Stimulated activated CD4-positive, alpha-beta T cell treated with anti-CD3 and anti-CD28 coated beads, Interleukin-2, amount 100 ng/mL, for 48 hours (primary cell): ENCODE measurements around the gene ITGBL1.
"Not testable (repeated sequence)": the region's sequence is repeated elsewhere in the genome, so short reads cannot be mapped to it uniquely, and the experiment has no call there.

Experiments
- DNase-seq, 2 donors: peaks; one replicate each; pipeline ENCODE4 v3.0.0-alpha.2; 2020

The ITGBL1 gene

DNA sequence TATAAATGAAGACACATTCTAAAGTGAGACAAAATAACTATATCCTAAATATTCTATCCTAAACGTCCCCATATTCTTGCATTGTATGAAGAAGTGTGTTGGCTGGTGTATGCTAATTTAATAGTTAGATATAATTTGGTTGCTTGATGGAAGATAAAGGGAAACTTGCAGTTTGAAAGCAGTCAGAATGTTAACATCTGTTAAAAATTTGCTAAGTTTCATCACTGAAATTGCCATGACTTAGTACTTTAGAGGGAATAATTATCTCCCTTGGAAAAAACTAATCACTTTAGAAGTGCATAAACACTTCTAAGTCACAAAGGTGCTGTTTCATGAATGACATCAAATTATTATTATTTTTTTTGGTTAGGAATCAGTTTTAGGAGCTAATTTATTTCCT lies 61.6 kb downstream of the ITGBL1 start:
- DNase-seq: no peak

DNA sequence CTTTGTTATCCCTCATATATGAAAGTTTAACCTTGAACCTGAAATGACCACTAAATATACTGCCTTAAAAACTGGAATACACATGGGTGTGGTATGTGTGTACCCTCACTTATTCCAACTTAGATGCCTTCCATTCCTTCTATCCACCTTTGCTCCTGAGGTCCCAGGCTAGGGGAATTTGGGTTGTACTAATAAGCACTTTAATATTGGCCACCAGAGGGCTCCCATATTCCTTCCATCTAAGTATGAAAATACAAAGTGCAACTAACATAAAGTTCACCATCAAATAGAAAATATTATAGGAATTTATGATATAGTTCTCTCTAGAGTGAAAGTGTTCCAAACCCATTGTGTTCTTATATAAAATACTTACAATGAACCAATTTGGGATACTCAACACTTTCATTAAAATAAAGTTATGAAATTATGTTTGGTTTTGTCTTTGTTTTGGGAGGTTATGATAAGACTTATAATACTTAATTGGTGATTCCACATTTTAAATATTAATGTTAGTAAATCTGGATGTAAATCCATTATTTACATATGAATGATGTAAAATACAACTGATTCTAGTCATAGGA lies 62.3 kb downstream of the ITGBL1 start:
- DNase-seq: peak; percentile 7 to 24

DNA sequence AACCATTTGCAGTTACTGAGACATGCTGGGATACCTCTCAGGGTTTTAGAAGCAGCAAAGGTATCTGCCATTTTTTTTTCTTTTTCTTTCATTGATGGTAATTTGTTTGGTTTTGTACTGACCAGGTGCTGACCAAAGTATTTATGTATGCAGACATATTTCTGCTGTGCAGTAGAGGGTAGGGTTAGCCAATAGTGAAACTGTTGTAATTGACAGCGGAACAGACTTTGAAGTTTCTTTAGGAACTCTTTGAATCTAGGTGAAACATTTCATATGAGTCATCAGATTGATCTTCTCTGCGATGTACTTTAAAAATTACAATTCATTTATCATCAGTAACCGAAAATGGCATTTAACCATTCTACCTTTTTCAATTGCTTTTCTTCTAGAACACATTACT lies 63.0 kb downstream of the ITGBL1 start:
- no peak for DNase-seq

DNA sequence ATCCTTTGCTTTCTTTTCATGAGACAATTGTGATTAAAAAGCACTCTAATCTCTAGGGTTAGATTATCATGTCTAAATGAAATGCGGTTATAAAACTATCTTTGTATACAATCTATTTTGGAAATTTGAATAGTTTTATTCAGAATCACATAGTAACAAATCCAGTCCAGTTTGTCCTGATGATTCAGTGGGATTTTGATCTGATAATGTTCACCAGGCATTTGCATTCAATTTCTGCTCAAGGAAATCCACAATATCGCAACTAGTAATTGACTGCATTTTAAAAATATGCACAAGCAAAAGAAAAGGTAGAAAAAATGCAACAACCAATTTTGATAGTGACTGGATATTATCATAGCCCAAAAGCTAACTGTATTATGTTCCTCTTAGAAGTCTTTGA lies 63.8 kb downstream of the ITGBL1 start:
- no peak for DNase-seq

DNA sequence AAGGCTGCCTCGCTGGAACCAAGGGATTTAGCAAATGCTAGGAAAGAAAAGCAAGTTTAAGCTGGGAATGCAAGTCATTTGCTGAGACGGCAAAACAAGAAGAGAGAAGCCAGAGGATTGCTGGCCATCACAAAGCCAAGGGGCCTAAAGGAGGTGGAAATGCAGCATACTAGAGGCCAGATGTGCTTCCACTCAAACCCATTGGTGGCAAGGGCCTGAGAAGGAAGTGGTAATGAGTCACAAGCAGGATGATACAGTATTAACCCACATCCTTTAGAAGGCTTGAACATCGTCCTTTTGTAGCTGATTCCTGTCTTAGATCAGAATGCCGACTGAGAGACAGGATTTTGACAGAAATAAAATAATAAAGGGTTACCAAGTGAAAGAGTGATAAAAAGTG lies 68.2 kb downstream of the ITGBL1 start:
- DNase-seq: no peak

DNA sequence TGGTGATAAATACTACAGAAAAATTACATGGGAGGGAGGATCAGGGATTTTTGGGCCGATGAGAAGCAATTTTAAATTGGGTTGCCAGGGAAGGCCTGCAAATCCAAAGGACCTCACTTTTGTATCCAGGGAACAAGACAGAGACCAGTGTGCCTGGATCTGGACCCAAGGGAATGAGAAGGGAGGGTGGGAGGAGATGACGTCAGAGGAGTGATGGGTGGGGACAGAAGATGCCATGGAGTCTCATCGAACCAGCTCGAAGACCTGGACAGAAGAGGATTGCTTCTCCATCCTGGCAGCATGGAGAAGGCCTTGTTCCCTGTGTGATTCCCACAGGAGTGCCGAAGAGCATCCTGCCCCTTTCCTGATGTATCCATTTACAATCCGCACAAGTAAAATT lies 68.9 kb downstream of the ITGBL1 start:
- DNase-seq: no peak

DNA sequence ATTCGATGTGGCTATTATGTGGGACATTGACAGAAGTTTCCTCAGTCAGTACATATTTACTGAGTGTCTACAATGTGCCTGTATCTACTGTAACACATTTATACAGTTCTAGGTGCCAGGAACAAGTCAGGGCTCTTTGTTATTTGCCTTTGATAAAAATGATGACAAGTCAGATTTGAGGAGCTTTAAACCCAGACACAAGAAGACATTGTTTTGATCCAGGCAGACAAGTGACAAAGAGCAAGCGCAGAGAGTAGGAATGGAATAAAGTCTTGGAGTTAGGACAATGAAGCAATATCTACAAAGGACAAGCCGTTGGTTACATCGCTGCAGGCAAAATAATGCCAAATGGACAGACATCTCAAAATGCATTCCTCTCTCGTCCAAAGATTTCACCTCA lies 70.1 kb downstream of the ITGBL1 start:
- DNase-seq: no peak

DNA sequence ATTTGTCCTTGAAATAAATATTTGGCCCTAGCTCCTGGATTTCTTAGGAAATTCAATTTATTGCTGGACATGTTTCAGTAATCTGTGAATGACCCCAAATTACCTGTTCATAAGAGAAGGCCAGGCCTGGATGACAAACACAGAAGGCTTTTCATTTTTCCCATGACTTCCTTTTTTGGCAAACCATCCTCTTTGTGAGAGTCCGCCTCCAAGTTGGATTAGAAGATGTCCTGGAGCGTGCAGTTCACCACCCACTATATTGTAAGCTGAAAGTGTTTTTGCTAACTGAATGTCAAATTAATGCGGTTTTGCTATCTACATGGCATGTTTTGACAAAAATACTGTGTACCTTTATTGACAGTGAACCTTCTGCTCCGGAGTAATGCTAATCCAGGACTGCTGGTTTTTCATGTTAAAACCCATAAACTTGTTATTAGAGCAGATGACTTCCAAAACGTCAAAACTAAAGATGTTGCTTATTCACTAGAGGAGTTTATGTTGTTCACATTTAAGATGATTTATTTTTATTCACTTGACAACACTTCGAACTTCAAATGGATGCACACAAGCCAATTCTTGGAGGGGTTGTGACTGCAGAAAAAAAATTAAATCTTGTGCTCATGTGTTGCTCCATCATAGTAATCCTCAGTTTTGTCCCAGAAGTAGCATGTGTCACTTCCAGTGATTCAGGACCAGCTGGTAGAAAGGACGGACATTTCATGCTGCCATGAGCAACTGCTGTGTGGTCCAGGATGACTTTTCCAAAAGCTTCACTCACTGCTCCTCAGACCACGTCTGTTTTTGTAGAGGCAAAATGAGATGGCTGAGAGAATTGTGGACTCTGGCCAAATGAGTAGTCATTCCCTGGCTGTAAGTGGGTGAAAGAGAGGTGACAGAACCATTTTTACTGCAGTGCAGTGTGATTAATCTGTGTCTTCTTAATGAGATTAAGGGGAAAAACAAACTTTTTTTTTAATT lies 71.0 kb downstream of the ITGBL1 start:
- no peak for DNase-seq

DNA sequence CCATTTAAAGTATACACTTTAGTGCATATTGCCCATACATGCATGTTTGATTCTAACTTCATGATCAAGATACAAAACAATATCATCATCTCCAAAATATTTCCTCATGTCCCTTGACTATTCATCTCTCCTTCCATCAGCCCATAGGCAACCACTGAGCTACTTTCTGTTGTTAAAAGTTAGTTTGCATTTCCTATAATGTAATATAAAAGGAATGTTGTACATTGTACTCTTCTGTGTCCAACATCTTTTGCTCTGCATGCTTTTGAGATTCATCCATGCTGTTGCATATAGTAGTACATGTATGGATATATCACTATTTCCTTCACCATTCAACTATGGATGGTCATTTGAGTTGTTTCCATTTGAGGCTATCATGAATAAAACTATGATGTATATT lies 74.7 kb downstream of the ITGBL1 start:
- no peak for DNase-seq

DNA sequence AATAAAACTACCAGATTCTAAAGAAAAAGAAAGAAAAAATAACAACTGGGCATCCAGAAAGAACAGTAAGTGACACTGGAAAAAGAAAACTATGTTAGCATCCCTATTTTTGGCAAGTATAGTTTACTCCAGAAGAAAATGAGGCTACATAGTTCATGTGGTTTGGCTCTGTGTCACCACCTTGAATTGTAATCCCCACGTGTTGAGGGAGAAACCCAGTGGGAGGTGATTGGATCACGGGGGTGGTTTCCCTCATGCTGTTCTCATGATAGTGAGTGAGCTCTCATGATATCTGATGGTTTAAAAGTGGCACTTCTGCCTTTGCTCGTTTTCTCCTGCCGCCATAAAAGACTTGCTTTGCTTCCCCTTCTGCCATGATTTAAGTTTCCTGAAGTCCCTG lies 76.9 kb downstream of the ITGBL1 start:
- DNase-seq: no peak

DNA sequence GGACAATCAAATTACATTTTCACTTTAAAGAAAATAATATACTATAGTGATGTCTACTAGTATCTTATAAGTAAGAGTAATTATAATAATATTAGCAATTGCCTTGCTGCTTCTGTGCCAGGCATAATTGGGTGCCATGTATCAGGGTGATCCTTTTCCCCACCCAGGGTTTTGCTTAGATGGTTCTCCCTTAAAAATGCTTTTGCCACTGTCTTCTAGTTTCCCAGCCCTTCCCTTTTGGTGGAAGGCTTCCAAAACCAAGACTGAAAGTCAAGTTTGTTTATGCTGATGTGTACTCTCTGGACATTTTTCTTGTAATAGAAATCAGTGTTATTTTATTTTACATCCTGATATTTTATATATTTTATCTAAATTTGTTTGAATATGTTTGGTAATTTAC lies 77.8 kb downstream of the ITGBL1 start:
- no peak for DNase-seq

DNA sequence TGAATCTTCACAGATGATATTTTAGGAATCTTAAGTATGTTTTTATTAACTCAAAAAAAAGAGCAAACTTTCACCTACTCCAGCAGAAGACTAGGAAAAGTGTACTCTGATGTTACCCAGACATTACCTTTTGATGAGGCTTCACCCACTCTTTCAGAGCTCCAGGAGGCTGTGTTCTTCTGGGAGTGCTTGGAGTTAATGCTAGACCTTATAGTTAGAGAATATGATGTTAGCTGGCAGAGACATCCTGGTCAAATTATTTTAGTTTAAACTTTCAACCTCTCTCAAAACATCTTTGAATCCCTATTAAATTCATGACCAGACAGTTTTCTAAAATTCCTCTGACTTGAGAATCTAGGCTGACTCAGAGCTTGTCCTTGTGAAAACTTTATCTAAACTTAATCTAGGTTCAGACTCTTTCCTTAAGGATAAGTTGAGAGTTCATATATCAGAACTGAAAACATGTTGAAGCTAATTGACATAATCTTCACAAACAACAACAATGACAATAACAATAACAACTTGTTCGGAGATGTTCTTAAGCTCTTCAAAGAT lies 82.8 kb downstream of the ITGBL1 start:
- DNase-seq: no peak

DNA sequence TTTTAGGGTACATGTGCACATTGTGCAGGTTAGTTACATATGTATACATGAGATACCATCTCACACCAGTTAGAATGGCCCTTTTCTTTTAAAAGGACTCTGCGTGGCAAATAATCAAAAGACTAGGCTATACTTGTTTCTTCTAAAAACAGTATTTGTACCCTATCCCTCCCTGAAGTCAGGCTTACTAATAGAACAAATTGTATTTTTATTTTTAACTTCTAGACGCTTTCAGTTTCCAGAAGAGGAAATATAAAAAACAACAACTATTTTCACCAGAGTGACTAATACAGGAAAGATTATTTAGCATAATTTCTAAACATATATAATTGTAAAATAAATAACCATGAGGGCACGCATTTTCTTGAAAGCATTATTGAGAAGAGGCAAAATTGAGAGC lies 83.6 kb downstream of the ITGBL1 start:
- DNase-seq: no peak

DNA sequence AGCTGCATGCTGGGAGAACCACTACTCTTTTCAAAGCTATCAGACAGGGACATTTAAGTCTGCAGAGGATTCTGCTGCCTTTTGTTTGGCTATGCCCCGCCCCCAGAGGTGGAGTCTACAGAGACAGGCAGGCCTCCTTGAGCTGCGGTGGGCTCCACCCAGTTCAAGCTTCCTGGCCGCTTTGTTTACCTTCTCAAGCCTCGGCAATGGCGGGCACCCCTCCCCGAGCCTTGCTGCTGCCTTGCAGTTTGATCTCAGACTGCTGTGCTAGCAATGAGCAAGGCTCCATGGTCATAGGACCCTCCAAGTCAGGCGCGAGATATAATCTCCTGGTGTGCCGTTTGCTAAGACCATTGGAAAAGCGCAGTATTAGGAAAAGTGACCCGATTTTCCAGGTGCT lies 92.1 kb downstream of the ITGBL1 start:
- not testable (repeated sequence) for DNase-seq

DNA sequence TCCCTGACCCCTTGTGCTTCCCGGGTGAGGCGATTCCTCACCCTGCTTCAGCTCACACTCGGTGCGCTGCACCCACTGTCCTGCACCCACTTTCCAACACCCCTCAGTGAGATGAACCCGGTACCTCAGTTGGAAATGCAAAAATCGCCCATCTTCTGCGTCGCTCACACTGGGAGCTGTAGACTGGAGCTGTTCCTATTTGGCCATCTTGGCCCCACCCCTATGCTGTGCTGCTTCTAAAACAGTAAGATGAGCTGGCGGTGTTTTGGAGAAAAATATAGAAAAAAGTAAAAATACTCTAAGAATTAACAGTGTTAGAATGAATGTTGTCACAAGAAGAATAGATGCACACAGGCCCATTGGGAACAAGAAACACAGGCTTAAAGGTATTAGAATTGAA lies 92.5 kb downstream of the ITGBL1 start:
- no peak for DNase-seq

DNA sequence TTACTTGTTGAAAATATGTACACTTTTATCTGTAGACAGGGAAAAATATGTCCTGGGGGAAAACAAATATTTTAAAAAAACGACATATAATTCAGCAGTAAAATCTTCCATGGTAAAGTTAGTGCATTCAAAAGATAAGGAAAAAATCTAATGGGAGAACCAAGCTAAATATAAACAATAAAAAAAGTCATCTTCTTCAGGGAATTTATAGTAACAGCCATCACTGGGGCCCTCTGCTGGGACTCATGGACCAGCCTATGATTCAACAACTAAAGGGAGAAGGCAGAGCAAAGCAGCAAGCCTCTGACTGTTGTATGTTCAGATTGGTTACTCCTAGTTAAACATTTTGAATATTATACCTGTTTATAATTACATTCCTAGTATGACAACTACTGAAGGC lies 93.0 kb downstream of the ITGBL1 start:
- DNase-seq: no peak

DNA sequence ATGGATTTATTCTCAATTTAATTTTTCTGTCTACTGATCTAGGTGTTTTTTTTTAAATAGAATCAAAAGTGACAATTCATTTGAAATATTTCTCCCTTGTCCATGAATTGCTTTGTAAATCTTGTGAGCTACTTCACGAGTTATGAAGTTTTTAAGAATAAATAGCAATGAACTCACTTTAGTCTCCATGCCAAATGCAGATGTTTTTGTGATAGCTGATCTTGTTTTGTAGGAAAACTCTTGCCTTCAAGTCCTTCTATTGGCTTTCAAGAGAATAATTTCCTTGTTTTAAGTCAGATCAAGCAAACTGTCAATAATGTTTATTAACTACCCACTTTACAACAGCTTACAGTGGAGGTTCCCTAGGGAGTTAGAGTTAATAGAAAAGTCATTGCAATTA lies 99.8 kb downstream of the ITGBL1 start:
- DNase-seq: no peak

DNA sequence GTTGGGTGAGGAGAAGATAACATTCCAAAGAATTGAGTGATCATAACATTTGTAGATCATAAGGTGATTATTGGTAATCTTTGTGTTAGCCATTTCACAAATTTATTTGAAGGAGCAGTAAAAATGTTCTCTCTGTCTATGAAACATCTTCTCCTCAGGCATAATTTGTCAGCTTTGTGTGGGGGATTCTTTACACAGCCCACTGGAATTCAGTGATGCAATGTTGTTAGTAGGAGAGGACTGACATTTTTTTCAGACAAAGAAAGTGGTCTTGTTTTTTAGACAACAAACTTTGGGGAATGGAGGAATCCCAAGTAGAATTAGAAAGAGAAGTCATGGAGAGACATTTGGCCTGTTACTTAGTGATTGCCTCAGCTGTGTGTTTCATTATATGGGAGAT lies 100.3 kb downstream of the ITGBL1 start:
- no peak for DNase-seq

DNA sequence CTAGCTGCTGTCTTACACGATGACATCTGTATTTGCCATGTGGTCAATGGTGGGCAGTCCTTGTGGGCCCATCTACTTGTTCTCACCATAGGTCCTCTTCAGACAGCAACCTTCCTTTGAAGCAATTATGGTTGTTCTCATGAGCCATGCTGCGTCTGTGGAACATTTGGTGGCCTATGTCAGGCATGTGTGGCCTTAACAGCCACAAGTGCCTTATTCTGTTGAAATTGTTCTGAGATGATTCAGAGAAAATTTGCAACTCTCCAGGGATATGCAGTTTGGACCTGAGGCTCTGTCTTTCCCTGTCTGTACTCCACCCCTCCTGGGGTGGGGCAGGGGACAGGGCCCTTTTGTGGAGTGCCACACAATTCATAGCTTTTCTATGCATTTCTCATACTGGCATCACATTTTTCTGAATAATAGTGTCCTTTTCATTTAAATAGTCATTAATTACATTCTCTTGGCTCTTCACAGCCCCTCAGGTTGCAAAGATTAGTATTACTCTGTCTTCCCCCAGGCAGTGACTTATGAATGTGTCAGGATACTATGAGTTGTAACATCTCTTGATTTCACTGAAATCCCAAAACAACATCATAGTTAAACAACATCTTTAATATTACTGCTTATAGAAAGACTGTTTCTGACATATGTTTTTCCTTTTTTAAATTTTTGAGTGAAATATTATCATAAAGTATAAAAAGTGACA lies 102.1 kb downstream of the ITGBL1 start:
- DNase-seq: no peak

DNA sequence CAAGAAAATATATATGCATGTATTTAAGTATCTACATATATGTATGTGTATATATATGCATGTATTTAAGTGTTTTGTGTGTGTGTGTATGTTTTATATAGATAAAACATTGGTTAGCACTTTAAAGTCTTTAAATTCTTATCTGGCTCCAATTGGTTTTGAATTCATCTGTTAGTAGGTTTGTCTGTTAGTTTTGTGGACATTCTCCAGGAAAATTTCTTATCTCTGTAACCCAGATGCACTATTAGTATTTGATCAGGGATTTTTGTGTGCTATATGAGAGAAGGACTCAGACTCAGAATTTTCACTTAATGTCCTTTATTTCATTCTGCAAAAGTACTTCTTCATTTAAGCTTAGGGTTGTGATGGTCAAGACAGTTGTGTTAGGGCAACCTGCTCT lies 103.1 kb downstream of the ITGBL1 start:
- no peak for DNase-seq

DNA sequence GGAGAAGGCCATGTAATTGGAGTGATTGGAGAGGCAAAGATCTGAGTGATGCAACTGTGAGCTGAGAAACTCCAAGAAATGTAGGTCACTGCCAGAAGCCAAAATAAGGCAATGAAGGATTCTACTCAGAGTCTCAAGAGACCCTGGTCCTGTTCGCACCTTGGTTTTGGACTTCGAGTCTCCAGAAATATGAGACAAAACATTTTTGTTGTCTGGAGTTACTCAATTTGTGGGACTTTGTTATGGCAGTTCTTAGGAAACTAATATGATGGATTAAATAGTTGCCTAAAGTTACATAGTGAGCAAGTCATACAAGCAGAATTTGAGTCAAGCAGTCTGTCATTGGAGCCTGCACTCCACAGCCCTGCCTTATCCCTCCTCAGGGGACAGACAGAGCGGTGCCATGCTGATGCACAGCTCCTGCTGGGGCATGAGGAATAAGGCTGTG lies 104.2 kb downstream of the ITGBL1 start:
- DNase-seq: no peak

DNA sequence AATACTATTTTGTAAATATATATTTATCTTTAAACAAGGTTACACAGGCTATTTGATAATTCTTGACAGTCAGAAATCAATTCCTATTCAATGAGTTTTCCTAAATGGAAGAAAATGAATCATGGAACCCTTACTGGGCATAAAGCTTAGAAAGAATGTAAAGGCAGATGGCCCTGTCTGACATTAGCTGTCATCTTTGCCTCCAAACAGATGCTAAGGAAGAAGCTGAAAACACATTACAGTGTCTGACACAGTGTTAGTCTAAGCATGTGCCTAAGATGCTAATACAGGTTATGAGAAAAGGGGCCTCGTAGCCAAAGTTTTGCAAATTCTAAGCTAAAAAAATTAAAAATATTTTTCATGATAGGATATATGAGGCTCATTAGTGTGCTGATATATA lies 112.8 kb downstream of the ITGBL1 start:
- DNase-seq: no peak

DNA sequence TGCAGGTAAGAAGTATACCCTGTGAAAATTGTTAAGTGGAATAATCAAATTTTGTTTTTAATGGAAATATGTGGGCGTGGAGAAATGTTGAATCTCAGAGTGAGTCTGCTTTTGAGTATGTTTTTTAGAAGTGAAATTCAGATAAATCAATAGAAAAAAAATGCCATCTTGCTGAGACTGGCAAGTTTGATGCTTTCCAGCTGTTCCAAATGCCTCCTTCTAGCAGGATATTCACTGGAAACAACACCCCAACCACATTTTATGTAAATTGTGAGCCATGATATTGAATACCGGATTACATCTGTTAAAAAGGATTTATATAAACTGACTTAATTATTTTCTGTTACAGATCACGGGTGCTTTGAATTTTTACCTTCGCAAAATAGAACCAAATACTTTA lies 115.4 kb downstream of the ITGBL1 start:
- DNase-seq: no peak

DNA sequence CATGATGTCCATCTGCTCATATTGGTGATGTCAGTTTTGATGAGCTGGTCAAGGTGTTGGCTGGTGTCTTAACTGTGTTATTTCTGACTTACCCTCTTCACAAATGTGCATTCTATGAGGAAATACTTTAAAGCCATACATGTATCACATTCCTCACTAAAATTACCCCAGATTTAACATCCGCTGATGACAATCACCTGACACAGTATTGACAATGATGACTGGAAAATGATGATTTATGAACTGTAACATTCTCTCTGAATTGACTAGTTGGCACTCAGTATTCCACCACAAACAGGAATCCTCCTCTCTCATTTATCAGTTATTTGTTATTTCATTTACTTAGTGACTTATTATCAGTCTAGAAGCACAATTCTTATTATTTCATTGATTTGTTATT lies 117.3 kb downstream of the ITGBL1 start:
- DNase-seq: no peak
